ENCODE results near the gene SDC4.
A peak's percentile ranks its signal among the peaks of the same experiment; 100 is the strongest.

SDC4 gene

GRCh38 chr20:45347936-45348778 lies at the start of gene SDC4:
Gene SDC4, minus strand, starts transcription at chr20:45348424. Its CDS starts 40 bp downstream, at chr20:45348384.
- no peak for DNase-seq (ENCODE audit: low spot score)

DNA sequence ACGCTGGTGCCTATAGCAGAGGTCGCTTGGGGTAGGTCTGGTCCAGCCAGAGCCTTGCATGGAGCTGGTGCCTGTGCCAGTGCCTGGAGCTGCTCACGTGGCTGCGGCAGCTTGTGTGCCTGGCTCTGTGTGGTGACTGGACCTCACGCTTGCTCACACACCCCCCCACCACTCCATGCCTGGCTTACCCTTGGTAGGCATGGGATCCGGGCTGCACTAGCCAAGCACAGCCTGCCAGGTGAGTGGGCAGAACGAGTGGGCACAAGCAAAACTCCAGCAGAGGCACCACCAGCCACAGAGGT lies 46.8 kb upstream of the SDC4 start:
- no peak for DNase-seq (ENCODE audit: low spot score)

DNA sequence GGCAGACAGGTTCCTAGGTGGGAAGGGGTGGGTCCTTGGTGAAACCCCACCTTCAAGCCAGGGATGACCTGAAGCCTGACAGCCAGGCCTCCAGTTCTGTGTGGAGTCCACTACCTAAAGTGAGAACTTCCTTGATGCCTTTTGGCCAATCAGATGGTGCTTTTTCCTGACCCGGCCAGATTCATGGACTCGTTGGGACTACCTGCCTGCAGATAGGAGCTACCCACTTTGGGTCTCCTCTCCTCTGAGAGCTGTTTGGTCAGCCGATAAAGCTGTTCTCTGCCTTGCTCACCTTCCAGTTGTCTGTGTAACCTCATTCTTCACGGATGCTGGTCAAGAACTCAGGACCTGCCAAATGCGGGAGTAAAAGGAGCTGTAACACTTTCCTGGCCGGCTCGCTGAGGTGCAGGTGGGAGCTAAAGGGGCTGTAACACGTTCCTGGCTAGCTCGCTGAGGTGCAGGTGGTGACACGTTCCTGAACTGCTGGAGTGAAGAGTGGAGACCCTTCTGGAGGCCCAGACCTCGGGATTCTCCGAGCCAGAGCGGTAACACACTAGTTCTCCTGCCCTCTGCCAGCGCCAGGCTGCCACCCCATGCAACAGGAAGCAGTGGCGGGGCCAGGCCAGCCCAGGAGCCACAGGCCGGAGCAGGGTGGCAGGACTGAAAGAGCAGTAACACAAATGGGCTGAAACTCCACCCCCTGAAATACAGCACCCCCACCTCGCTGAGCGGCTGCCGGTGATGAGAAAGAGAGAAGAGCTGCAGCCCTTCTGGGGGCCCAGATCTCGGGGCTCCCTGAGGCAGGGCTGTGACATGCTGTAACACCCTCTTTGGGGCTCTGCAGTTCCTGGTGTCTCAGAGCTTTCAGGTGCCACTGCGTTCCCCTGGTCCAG lies 46.2 kb upstream of the SDC4 start:
- DNase-seq (ENCODE audit: low spot score), result no peak

DNA sequence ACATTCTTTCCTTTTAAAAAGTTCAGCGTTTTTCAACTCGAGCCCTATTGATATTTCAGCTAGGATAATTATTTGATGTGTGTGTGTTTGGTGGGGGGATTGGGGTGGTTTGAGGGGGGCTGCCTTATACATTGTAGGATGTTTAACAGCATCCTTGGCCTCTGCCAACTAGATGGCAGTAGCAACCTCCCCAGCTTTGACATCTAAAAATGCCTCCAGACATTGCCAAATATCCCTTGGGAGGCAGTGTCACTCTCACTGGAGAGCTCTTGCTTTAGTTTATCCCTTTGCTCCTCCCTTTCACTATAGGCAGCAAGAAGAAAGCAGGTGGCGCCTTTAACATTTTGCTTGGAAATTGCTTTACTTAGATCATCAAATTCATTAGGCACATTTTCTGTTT lies 44.5 kb upstream of the SDC4 start:
- peak; percentile 70 for DNase-seq (ENCODE audit: low spot score)

DNA sequence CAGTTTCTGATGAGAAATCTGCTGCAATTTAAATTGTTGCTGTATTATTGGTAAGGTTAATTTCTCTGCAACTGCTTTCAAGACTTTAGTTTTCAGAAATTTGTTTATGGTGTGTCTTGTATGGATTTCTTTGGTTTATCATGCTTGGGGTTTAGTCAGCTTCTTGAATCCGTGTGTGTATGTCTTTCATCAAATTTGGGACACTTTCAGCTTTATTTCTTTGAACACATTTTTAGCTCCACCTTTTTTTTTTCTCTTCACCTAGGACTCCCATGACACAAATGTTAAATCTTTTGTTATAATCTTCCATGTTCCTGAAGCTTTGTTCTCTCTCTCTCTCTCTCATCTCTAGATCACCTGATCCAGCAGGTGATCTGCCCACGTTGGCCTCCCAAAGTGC lies 43.3 kb upstream of the SDC4 start:
- DNase-seq (ENCODE audit: low spot score), result no peak

GRCh38 chr20:45390931-45391330 lies 42.7 kb upstream of the SDC4 start:
- no peak for DNase-seq (ENCODE audit: low spot score)

GRCh38 chr20:45387274-45387673 lies 39.0 kb upstream of the SDC4 start:
- DNase-seq (ENCODE audit: low spot score), result no peak

- DNase-seq (ENCODE audit: low spot score), result peak; percentile 77
Observed at GRCh38 chr20:45378191-45378590, 30.0 kb upstream of the SDC4 start, which contains the start of gene TP53TG5. Gene TP53TG5, minus strand, starts transcription at chr20:45378325. Its CDS starts 89 bp downstream, at chr20:45378236.

- DNase-seq (ENCODE audit: low spot score), result no peak
Observed at GRCh38 chr20:45377269-45377668, 29.0 kb upstream of the SDC4 start.

DNA sequence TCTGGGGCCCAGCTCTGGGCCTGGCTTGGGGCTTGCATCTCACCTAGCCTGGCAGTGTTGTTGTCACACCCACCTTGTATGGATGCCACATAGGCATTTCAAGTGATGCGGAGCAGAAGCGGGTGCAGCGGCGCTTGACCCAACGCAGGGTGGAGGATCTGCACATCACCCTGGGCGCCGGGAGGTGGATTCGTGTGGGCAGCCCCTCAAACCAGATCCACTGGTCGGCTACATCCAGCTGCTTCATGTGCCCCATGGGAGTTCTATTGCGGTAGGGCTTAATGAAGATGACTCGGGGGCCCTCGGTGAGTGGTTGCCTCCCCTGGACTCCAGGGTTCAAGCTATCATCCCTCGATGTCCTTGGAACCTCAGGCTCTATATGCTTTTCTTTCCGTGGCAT lies 26.7 kb upstream of the SDC4 start:
- DNase-seq (ENCODE audit: low spot score), result no peak

DNA sequence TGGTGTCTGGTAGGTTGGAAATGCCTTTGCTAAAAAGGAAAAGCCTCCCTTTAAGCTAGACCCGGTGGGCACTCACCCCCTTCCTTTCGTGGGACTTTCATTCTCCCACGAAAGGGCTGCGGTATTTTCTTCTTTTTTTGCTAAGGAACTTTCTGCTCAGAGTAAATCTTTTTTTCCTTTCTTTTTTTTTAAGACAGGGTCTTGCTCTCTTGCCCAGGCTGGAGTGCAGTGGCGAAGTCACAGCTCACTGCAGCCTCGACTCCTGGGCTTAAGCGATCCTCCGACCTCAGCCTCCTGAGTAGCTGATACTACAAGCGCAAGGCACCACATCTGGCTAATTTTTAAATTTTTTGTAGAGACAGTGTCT lies 25.9 kb upstream of the SDC4 start:
- DNase-seq (ENCODE audit: low spot score), result no peak

- DNase-seq (ENCODE audit: low spot score), result peak; percentile 91
Observed at GRCh38 chr20:45373353-45374100, 25.3 kb upstream of the SDC4 start.

GRCh38 chr20:45372646-45373352 lies 24.6 kb upstream of the SDC4 start:
- DNase-seq (ENCODE audit: low spot score), result peak; percentile 71

- no peak for DNase-seq (ENCODE audit: low spot score)
Observed at GRCh38 chr20:45372241-45372640, 24.0 kb upstream of the SDC4 start.

- no peak for DNase-seq (ENCODE audit: low spot score)
Observed at GRCh38 chr20:45370571-45371160, 22.4 kb upstream of the SDC4 start.

DNA sequence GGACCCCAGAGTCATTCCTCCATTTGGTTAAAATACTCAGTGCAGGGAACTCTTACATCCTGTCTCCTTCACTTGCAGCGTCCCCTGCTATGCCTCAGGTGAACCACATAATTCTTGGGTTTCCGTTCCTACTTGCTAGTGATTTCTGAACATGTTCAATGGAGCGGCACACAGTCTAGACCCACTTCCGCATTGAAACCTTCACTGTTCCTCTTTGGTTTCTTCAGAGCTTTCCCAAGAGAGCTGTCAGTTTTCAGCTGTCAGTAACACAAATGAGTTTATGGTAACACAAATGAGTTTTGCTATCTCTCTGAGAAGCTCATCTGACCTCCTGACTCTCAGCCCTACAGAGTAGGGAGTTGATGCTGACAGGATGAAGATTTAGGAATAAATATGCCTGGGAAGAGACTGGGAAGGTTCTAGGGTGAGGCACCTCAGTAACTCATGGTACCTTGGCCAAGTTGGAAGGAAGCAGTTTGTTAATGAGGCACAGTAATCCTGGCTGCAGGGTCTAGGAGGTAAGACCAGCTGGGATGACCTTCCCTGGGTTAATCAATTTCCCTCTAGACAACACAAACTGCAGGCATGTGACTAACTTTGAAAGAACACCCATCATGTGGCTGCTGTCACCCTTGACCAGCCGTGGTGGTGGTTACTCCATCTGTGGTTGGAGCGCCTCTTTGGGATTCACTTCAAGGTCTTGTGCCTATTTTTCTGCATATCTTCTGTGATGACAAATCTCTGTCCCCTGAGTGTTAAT lies 20.2 kb upstream of the SDC4 start:
- no peak for DNase-seq (ENCODE audit: low spot score)

GRCh38 chr20:45367126-45367525 lies 18.9 kb upstream of the SDC4 start:
- DNase-seq (ENCODE audit: low spot score), result no peak

- DNase-seq (ENCODE audit: low spot score), result no peak
Observed at GRCh38 chr20:45366631-45367030, 18.4 kb upstream of the SDC4 start.

DNA sequence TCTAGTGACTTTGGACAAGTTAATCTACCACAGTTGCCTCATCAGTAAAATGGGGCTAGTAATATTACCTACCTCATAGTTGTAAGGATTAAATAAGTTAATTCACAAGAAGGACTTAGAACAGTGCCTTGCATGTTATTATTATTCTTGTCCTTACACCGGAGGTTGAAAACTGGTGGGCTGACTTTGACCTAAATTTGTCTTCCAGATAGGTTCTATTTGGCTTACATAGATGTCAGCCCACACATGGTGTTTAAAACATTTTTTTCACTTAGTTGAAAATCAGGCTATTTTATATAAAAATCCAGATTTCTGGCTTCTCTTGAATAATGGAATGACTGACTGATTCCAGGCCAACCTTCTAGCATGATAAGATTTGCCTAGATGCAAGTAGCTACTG lies 18.0 kb upstream of the SDC4 start:
- peak; percentile 64 for DNase-seq (ENCODE audit: low spot score)

GRCh38 chr20:45365444-45365970 lies 17.3 kb upstream of the SDC4 start:
- no peak for DNase-seq (ENCODE audit: low spot score)
